Neutrophil (primary cell): ENCODE results near the gene ARMC9.
"Not testable (repeated sequence)": the region's sequence is repeated elsewhere in the genome, so short reads cannot be mapped to it uniquely, and the experiment has no call there.

Experiments
- H3K27ac ChIP-seq: fragments of 200-600 bp; sonication (generic); 2 replicates; pipeline ENCODE4 v1.5.1; 2016; ENCODE audit warnings: mild to moderate bottlenecking, moderate library complexity
- H3K27me3 ChIP-seq: fragments of 200-600 bp; sonication (generic); 2 replicates; pipeline ENCODE4 v1.6.0; 2016; ENCODE audit warnings: mild to moderate bottlenecking
- H3K36me3 ChIP-seq: fragments of 200-600 bp; sonication (generic); 2 replicates; pipeline ENCODE4 v1.5.1; 2017
- H3K4me1 ChIP-seq, 2 experiments: fragments of 200-600 bp in 1 of 2; sonication (generic) in 1 of 2; 1 replicate in 1 of 2; 2 replicates in 1 of 2; pipeline versions ENCODE4 v1.5.1 to v1.6.1; 2013 to 2016; ENCODE audit warnings: low read depth in 1 of 2, low read length in 1 of 2, mild to moderate bottlenecking in 1 of 2, moderate library complexity in 1 of 2; ENCODE audit not compliant: control insufficient read depth in 1 of 2, insufficient read depth in 1 of 2
- H3K4me3 ChIP-seq, 2 experiments: fragments of 200-600 bp in 1 of 2; sonication (generic) in 1 of 2; 1 replicate in 1 of 2; 2 replicates in 1 of 2; pipeline ENCODE4 v1.5.1; 2013 to 2016; ENCODE audit warnings: low read depth in 1 of 2, low read length in 1 of 2, mild to moderate bottlenecking in 1 of 2, moderate library complexity in 1 of 2
- H3K9me3 ChIP-seq: fragments of 200-600 bp; sonication (generic); 2 replicates; pipeline ENCODE4 v1.5.1; 2016
- TF ChIP-seq, protein P1 (sequence below): fragments of 200-600 bp; sonication (generic); IDR thresholded peaks from 2 replicates; pipeline ENCODE4 v1.5.1; 2016; ENCODE audit warnings: antibody characterized with exemption

Gene ARMC9

GRCh38 chr2:231347081-231347480, 148.7 kb downstream of the ARMC9 start:
- H3K4me1 ChIP-seq: peaks cover 34 to 39% of the 10 kb centered on the region in 2 experiments
- H3K36me3 ChIP-seq: no peaks in the 10 kb centered on the region
- no peaks in the 10 kb centered on the region for H3K9me3 ChIP-seq
- H3K27me3 ChIP-seq: no peaks in the 10 kb centered on the region
- H3K27ac ChIP-seq: no peak overlapping the region
- TF ChIP-seq, protein P1, sequence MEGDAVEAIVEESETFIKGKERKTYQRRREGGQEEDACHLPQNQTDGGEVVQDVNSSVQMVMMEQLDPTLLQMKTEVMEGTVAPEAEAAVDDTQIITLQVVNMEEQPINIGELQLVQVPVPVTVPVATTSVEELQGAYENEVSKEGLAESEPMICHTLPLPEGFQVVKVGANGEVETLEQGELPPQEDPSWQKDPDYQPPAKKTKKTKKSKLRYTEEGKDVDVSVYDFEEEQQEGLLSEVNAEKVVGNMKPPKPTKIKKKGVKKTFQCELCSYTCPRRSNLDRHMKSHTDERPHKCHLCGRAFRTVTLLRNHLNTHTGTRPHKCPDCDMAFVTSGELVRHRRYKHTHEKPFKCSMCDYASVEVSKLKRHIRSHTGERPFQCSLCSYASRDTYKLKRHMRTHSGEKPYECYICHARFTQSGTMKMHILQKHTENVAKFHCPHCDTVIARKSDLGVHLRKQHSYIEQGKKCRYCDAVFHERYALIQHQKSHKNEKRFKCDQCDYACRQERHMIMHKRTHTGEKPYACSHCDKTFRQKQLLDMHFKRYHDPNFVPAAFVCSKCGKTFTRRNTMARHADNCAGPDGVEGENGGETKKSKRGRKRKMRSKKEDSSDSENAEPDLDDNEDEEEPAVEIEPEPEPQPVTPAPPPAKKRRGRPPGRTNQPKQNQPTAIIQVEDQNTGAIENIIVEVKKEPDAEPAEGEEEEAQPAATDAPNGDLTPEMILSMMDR: no peak
- no peak overlapping the region for H3K4me3 ChIP-seq

GRCh38 chr2:231347638-231348037, 149.2 kb downstream of the ARMC9 start:
- Histone ChIP-seq H3K9me3 (no peaks in the 10 kb centered on the region), H3K4me3 (no peak overlapping the region), H3K27ac (no peak overlapping the region), H3K27me3 (no peaks in the 10 kb centered on the region), H3K36me3 (no peaks in the 10 kb centered on the region), H3K4me1 (peaks cover 29 to 34% of the 10 kb centered on the region in 2 experiments)
- TF ChIP-seq, protein P1: no peak

DNA sequence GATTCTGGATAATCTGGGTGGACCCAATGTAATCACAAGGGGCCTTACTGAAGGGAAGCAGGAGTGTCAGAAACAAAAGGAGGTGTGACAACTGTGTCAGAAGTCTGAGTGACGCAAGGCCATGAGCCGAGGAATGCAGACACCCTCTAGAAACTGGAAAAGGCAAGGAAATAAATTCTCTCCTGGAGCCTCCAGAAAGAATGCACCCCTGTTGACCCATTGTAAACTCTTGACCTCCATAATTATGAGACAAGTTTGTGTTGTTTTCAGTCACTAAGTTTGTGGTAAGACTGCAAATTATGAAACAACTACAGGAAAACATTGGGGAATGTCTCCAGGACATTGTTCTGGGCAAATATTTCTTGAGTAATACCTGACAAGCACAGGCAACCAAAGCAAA, 149.7 kb downstream of the ARMC9 start:
- Histone ChIP-seq H3K27ac (no peak overlapping the region), H3K4me1 (peaks cover 23 to 28% of the 10 kb centered on the region in 2 experiments), H3K27me3 (no peaks in the 10 kb centered on the region), H3K36me3 (no peaks in the 10 kb centered on the region), H3K9me3 (no peaks in the 10 kb centered on the region), H3K4me3 (no peak overlapping the region)
- TF ChIP-seq, protein P1: no peak

- TF ChIP-seq, protein P1: no peak
- Histone ChIP-seq H3K4me1 (peaks cover 22 to 24% of the 10 kb centered on the region in 2 experiments), H3K9me3 (no peaks in the 10 kb centered on the region), H3K4me3 (no peak overlapping the region), H3K36me3 (no peaks in the 10 kb centered on the region), H3K27me3 (no peaks in the 10 kb centered on the region), H3K27ac (no peak overlapping the region)
Measured at GRCh38 chr2:231348704-231349373, 150.4 kb downstream of the ARMC9 start.

DNA sequence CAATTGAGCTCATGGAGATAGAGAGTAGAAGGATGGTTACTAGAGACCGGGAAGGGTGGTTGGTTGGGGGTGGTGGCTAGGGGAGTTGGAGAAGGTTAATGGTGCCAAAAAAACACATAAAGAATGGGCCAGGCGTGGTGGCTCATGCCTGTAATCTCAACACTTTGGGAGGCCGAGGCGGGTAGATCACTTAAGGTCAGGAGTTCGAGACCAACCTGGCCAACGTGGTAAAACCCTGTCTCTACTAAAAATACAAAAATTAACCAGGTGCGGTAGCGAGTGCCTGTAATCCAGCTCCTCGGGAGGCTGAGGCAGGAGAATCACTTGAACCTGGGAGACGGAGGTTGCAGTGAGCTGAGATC, 150.9 kb downstream of the ARMC9 start:
- H3K4me3 ChIP-seq, H3K36me3 ChIP-seq, H3K9me3 ChIP-seq, H3K27ac ChIP-seq, H3K27me3 ChIP-seq: not testable (repeated sequence)
- peaks cover 22 to 24% of the 10 kb centered on the region in 2 experiments for H3K4me1 ChIP-seq

GRCh38 chr2:231351648-231352047, 153.2 kb downstream of the ARMC9 start:
- no peaks in the 10 kb centered on the region for H3K9me3 ChIP-seq
- TF ChIP-seq, protein P1: no peak
- H3K27ac ChIP-seq: no peak overlapping the region
- no peaks in the 10 kb centered on the region for H3K36me3 ChIP-seq
- no peaks in the 10 kb centered on the region for H3K27me3 ChIP-seq
- no peak overlapping the region for H3K4me3 ChIP-seq
- H3K4me1 ChIP-seq: peaks cover 22 to 24% of the 10 kb centered on the region in 2 experiments
